ENCODE results near the gene VSTM2L. TPM values are rescaled to one million over a fixed set of nuclear protein-coding genes. Genes with fewer than 3 reads are reported as not detected.
A peak's percentile ranks its signal among the peaks of the same experiment; 100 is the strongest.

Gene VSTM2L
- total and polyA plus RNA-seq, 2 of the 13 experiments (the other 11 are each of a cell fraction or from before 2014, with no cell fraction given), result not detected

DNA sequence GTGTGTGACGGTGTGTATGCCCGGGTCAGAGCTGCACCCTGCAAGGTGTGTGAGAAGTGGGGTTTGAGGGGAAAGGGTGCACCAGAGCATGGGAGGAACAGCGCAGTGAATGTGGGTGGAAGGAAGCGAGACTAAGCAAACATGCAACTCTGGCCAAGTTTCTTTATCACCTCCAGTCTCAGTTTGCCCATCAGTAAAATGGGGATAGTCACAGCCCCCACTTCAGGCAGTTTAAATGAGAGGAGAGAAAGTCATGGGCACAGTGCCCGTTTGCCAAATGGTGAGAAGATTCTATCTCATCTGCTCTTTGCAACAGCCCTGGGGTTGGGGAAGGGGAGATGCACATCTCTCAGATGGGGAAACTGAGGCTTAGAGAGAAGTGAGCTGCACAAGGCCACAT is 12.8 kb upstream of the VSTM2L start:
- Histone ChIP-seq H3K4me2 (ENCODE audit: low read depth, low read length) (no peak overlapping the region), H3K27ac (ENCODE audit: extremely low read length, insufficient read depth, low read length) (no peak overlapping the region), H3K79me2 (ENCODE audit: insufficient read depth, low read length) (no peaks in the 10 kb centered on the region), H4K20me1 (ENCODE audit: insufficient read depth, low read length) (no peaks in the 10 kb centered on the region), H3K36me3 (replicated peaks in 1 of 2; ENCODE audit: control insufficient read depth in 1 of 2, insufficient read depth in 2 of 2, low read length in 2 of 2) (no peaks in the 10 kb centered on the region), H2AFZ (ENCODE audit: low read length) (no peak overlapping the region), H3K9ac (ENCODE audit: insufficient read depth, low read depth, low read length) (no peak overlapping the region), H3K4me1 (ENCODE audit: insufficient read depth, low read length) (peaks cover 24% of the 10 kb centered on the region), H3K4me3 (replicated peaks in 1 of 3; ENCODE audit: insufficient read depth in 1 of 3, low read depth in 2 of 3, low read length in 3 of 3) (no peak overlapping the region), H3K27me3 (ENCODE audit: control insufficient read depth in 1 of 2, insufficient read depth in 2 of 2, low read length in 2 of 2) (peaks cover 6 to 18% of the 10 kb centered on the region in 2 experiments; a peak in 3 of 5 replicates), H3K9me3 (ENCODE audit: low read length) (no peaks in the 10 kb centered on the region)
- POLR2A ChIA-PET, result no interaction called here
- in situ Hi-C loops (cut with HindIII; ENCODE audit: extremely low pct_ligation_motif_present, low pct_unique_long_range_greater_than_20kb) (loop anchor here (10.0 kb wide), 1 partner anchor 235 kb away; no protein-coding TSS in a partner anchor), intact Hi-C loops (cut with micrococcal nuclease; ENCODE audit: unreplicated experiment) (loop anchor here (10.0 kb wide), 1 partner anchor 325 kb away; no protein-coding TSS in a partner anchor)
- CTCF ChIA-PET (ENCODE audit: low intra/inter-chr PET ratio, low total read pairs), result no interaction called here
- BruUV-seq (replicated peaks), result no TSS peak
- no peak for TF ChIP-seq ZNF546 (CRISPR knock-in tag; conservative IDR thresholded peaks at IDR 0.05)
- TF ChIP-seq ZNF792 (CRISPR knock-in tag; IDR thresholded peaks at IDR 0.05), result no peak
- no peak for TF ChIP-seq ZNF567 (CRISPR knock-in tag; IDR thresholded peaks at IDR 0.05; ENCODE audit: borderline replicate concordance)
- TF ChIP-seq CHD4 (IDR thresholded peaks at IDR 0.05; ENCODE audit: borderline replicate concordance, low read length), result 0 out of 2 replicates have a peak, but pooled peaks have one; percentile 37
- TF ChIP-seq, protein P1, sequence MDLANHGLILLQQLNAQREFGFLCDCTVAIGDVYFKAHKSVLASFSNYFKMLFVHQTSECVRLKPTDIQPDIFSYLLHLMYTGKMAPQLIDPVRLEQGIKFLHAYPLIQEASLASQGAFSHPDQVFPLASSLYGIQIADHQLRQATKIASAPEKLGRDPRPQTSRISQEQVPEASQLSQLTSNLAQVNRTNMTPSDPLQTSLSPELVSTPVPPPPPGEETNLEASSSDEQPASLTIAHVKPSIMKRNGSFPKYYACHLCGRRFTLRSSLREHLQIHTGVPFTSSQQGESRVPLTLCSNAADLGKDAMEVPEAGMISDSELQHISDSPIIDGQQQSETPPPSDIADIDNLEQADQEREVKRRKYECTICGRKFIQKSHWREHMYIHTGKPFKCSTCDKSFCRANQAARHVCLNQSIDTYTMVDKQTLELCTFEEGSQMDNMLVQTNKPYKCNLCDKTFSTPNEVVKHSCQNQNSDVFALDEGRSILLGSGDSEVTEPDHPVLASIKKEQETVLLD (CRISPR knock-in tag; IDR thresholded peaks at IDR 0.05; ENCODE audit: low read depth), result no peak
- no peak for TF ChIP-seq RORA (CRISPR knock-in tag; IDR thresholded peaks at IDR 0.05)
- TF ChIP-seq ZNF629 (CRISPR knock-in tag; conservative IDR thresholded peaks at IDR 0.05), result peak; percentile 91
- TF ChIP-seq, protein P2, sequence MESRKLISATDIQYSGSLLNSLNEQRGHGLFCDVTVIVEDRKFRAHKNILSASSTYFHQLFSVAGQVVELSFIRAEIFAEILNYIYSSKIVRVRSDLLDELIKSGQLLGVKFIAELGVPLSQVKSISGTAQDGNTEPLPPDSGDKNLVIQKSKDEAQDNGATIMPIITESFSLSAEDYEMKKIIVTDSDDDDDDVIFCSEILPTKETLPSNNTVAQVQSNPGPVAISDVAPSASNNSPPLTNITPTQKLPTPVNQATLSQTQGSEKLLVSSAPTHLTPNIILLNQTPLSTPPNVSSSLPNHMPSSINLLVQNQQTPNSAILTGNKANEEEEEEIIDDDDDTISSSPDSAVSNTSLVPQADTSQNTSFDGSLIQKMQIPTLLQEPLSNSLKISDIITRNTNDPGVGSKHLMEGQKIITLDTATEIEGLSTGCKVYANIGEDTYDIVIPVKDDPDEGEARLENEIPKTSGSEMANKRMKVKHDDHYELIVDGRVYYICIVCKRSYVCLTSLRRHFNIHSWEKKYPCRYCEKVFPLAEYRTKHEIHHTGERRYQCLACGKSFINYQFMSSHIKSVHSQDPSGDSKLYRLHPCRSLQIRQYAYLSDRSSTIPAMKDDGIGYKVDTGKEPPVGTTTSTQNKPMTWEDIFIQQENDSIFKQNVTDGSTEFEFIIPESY (CRISPR knock-in tag; IDR thresholded peaks at IDR 0.05), result no peak
- TF ChIP-seq, protein P3, sequence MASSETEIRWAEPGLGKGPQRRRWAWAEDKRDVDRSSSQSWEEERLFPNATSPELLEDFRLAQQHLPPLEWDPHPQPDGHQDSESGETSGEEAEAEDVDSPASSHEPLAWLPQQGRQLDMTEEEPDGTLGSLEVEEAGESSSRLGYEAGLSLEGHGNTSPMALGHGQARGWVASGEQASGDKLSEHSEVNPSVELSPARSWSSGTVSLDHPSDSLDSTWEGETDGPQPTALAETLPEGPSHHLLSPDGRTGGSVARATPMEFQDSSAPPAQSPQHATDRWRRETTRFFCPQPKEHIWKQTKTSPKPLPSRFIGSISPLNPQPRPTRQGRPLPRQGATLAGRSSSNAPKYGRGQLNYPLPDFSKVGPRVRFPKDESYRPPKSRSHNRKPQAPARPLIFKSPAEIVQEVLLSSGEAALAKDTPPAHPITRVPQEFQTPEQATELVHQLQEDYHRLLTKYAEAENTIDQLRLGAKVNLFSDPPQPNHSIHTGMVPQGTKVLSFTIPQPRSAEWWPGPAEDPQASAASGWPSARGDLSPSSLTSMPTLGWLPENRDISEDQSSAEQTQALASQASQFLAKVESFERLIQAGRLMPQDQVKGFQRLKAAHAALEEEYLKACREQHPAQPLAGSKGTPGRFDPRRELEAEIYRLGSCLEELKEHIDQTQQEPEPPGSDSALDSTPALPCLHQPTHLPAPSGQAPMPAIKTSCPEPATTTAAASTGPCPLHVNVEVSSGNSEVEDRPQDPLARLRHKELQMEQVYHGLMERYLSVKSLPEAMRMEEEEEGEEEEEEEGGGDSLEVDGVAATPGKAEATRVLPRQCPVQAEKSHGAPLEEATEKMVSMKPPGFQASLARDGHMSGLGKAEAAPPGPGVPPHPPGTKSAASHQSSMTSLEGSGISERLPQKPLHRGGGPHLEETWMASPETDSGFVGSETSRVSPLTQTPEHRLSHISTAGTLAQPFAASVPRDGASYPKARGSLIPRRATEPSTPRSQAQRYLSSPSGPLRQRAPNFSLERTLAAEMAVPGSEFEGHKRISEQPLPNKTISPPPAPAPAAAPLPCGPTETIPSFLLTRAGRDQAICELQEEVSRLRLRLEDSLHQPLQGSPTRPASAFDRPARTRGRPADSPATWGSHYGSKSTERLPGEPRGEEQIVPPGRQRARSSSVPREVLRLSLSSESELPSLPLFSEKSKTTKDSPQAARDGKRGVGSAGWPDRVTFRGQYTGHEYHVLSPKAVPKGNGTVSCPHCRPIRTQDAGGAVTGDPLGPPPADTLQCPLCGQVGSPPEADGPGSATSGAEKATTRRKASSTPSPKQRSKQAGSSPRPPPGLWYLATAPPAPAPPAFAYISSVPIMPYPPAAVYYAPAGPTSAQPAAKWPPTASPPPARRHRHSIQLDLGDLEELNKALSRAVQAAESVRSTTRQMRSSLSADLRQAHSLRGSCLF (CRISPR knock-in tag; IDR thresholded peaks at IDR 0.05; ENCODE audit: borderline replicate concordance), result no peak
- TF ChIP-seq BRCA1 (CRISPR knock-in tag; IDR thresholded peaks at IDR 0.05), result no peak
- 0 out of 2 replicates have a peak, but pooled peaks have one; percentile 26 for TF ChIP-seq NFE2L1 (CRISPR knock-in tag; IDR thresholded peaks at IDR 0.05; ENCODE audit: borderline replicate concordance)
- TF ChIP-seq KAT8 (CRISPR knock-in tag; IDR thresholded peaks at IDR 0.05), result no peak
- 0 out of 2 replicates have a peak, but pooled peaks have one; percentile 34 for TF ChIP-seq ZMYM3 (CRISPR knock-in tag; IDR thresholded peaks at IDR 0.05)
- TF ChIP-seq, protein P4, sequence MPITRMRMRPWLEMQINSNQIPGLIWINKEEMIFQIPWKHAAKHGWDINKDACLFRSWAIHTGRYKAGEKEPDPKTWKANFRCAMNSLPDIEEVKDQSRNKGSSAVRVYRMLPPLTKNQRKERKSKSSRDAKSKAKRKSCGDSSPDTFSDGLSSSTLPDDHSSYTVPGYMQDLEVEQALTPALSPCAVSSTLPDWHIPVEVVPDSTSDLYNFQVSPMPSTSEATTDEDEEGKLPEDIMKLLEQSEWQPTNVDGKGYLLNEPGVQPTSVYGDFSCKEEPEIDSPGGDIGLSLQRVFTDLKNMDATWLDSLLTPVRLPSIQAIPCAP (CRISPR knock-in tag; IDR thresholded peaks at IDR 0.05; ENCODE audit: low read depth), result no peak
- FAIRE-seq, result no peak
- 28% methylated on average over 5 of the region's 5 CpGs for WGBS (ENCODE audit: low lambda C conversion rate)
- DNase-seq (ENCODE audit: low spot score), result no peak
- ATAC-seq, result no peak

Data from HepG2 (cell line).